SK-N-SH (cell line): Measurements from ENCODE around the gene PRMT7.

Source experiments
- CTCF ChIP-seq: fragments of 200-600 bp; sonication (generic); IDR thresholded peaks from 2 replicates; pipeline ENCODE4 v1.6.1; 2017; ENCODE audit warnings: antibody characterized with exemption, mild to moderate bottlenecking, moderate library complexity
- MXI1 ChIP-seq: IDR thresholded peaks from 2 replicates; pipeline ENCODE4 v1.6.1; 2012; ENCODE audit warnings: mild to moderate bottlenecking, low read depth, low read length, improper control_type of control experiment
- POLR2AphosphoS5 ChIP-seq: IDR thresholded peaks from 2 replicates; pipeline ENCODE4 v1.6.1; 2012; ENCODE audit warnings: low read depth, low read length

GRCh38 chr16:68377221-68377620, 66.4 kb downstream of the PRMT7 start:
- TF ChIP-seq CTCF: no peak
- no peak for TF ChIP-seq POLR2AphosphoS5
- TF ChIP-seq MXI1: no peak
